Activated effector memory CD4-positive, alpha-beta T cell treated with anti-CD3 and anti-CD28 coated beads, Interleukin-2, amount 50 U/mL, for 16 hours (primary cell): Measurements from ENCODE around the gene BIN1.

Source experiments
- DNase-seq: peaks from one replicate; pipeline ENCODE4 v3.0.0-alpha.2; 2020

Gene BIN1

DNA sequence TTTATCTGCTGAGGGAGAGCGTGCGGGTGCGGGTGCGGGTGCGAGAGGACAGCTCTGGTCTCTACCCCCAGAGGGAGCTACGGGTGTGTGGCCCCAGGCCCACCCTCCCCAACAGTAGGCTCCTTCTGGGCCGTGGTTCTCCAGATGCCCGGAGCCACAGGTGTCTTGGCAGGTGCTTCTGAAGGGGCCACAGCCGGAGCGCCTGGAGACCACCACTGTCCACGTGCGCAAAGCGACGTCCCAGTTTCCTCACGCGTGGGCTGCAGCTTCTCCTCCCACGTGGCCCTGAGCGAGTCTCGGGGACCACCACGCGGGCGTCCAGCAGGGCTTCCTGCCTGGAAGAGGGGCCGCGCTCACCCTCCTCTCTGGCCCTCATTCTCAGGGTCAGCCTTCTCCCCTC, 90.6 kb downstream of the BIN1 start:
- no peak for DNase-seq

- no peak for DNase-seq
Observed at GRCh38 chr2:127015106-127015910, 91.6 kb downstream of the BIN1 start.

DNA sequence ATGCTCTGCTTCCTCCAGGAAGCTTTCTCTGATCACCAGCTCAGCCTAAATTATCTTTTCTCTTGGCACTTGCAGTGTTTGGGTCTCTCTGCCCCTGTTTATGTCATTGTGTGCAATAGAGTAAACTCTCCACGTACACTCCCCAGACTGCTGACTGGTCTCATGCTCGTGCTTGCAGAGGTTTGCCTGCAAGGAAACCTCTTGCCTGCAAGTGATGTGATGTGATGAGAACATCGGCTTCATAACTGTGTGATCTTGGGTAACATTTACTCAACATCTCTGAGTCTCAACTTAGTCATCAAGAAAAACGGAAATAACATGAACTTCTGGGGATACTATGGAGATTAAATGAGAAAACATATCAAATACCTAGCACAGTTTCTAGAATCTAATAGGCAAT, 92.3 kb downstream of the BIN1 start:
- DNase-seq: no peak

DNA sequence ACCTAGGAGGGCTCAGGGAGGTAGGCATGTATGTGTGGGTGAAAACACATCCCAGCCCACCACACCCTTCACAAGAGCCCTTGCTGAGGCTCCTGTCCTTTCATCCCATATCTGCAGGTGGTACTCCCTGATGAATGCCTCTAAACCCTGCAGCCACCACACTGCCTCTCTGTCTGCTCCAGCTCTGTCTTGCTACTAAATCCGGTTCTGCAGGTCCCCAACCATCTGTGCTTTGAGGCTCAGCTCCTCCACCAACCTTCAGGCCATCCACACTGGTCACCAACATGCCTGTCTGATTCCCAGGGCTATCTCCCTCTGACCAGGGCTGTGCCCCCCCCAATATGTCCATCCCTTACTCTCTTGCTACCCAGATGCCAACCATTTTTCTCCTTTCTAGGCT, 92.7 kb downstream of the BIN1 start:
- no peak for DNase-seq

DNA sequence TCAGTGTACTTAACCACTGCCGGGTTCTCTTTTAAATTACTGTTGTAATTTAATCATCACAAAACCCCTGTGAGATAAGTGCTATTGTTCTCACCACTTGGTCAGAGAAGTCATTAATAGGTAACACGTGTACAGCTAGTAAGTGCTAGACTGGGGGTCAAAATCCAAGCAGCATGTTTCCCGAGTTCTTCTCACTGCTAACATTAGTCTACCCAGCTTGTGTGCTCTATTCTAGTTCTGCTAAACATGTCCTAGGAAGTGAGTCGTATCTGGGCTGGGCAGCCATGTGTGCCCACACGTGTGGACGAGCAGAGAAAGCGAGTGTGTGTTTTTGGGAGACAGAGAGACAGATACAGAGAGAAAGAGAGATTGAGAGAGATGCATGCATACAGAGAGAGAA, 94.1 kb downstream of the BIN1 start:
- DNase-seq: no peak

DNA sequence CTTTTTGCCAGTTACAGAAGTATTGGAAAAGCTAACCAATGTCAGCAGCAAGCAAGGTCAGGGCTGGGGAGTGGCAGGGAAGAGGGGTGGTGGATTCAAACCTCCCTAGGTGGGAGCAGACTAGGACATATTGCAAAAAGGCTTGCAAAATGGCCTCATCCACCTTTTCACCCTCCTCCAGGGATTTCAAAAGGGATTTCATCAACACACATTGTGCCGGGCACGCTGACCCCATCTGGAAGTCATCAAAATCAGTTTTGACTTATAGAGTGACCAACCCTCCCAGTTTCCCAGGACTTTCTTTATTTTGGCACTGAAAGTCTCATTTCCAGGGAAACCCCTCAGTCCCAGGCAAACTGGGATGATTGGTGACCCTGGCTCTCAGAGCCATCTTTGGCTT, 94.7 kb downstream of the BIN1 start:
- no peak for DNase-seq

DNA sequence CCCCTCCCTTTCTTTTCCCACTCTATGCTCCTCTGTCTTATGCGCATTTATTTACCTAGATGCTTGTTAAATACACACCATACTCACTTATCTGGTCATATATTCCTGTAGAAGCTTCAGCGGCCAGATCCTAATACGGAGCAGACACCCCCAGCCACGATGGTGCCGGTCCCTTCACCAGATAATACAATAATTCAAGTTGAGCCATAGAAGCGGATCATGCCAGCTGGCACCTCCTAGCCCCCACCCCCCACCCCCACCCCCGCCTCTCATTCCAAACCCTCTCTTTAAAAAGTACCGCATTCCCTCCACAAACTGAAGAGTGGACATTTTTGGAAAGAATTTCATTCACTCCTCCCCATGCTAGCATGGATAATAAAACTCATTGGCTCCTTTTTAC, 95.2 kb downstream of the BIN1 start:
- no peak for DNase-seq

DNA sequence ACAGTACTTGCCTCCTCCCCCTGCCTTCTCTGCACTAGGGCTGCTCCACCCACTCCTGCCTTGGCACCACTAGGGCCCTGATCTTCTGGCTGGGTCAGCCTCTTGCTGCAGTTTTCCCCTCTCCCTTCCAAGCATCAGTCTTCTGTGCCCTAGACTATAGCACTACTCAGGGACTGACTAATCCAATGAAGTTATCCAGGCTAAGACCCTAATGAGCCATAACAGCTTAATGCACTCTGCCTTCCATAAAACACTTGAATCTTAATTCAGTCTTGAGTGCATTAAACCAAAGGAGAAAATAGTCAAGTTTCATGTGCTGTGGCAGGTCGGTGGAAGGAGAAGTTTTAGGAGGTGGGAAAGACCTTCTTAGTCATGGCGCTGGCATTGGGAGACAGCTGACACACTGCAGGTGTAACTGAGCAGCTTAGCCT, 95.7 kb downstream of the BIN1 start:
- no peak for DNase-seq

GRCh38 chr2:127008265-127009015, 98.5 kb downstream of the BIN1 start:
- no peak for DNase-seq

- DNase-seq: no peak
Observed at GRCh38 chr2:127007652-127008051, 99.3 kb downstream of the BIN1 start.

DNA sequence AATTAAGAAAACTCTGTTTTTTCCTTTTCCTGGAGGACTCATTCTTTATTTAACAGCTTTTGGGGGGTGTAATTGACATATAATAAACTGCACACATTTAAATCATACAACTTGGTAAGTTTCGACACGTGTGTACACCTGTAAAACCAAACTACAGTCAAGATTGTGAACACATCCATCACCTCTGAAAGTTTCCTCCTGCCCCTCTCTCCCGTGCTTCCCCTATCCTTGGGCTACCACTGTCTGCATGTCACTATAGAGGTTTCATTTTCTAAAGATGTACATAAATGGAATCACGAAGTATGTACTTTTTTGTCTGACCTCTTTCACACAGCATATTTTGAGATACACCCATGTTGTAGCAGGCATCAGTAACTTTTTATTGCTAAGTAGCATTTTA, 100.0 kb downstream of the BIN1 start:
- no peak for DNase-seq

DNA sequence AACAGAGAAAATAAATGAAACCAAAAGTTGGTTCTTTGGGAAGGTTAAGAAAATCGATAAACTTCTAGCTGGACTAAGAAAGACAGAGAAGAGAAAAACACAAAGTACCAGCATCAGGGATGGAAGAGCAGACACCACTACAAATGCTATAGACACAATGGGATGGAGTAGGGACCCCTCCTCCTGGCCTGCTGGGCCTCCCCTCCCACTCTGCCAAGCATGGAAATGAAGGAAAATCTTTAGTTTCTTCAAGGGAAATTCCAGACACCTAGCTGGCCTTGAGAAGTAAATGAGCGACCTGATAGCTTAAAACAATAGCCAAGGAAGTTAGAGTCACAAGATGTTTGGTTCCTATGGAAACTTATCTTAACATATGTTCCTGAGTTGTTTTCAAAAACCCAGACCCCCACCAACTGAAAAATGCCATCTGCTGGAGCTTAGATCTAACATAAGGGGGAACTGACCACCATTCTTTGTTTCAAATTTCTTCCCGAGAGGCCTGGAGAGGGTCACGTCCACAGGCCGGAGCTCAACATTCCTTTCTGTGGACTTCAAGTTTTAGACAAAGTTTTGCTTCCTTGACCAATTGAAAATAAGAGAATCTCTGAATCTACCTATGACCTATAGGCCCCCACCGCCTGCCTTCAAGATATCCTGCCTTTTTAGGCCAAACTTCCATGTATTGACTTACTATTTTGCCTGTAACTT, 101.9 kb downstream of the BIN1 start:
- no peak for DNase-seq

- no peak for DNase-seq
Observed at GRCh38 chr2:127003070-127003800, 103.7 kb downstream of the BIN1 start.

DNA sequence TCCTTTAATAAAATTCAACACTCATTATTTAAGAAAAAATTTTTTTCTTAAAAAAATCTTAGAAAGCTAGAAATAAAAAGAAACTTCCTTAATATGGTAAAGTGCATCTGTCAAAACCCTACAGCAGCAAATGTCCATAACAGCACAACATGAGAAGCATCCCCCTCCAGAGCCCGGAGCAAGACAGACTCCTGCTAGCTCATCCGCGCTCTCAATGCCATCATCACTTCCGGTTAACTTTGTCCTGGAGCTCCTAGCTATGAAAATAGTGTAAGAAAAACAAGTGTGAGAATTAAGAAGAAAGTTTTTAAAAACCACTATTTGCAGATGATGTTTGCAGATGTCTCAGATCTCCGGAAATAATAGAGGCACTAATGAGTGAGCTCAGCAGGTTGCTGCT, 105.2 kb downstream of the BIN1 start:
- no peak for DNase-seq

DNA sequence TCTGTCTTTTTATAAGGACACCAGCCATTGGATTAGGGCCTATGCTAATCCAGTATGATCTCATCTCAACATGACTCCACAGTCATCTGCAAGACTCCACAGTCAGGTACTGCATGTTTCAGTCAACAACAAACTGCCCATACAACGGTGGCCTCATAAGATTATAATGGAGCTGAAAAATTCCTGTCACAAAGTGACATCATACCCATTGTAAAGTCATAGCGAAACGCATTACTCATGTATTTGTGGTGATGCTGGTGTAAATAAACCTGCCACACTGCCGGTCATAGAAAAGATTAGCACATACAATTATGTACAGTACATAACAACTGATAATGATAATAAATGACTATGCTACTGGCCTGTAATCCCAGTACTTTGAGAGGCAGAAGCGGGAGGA, 106.0 kb downstream of the BIN1 start:
- DNase-seq: no peak

GRCh38 chr2:127000194-127000593, 106.8 kb downstream of the BIN1 start:
- no peak for DNase-seq

- DNase-seq: no peak
Observed at GRCh38 chr2:126999106-126999756, 107.7 kb downstream of the BIN1 start.

DNA sequence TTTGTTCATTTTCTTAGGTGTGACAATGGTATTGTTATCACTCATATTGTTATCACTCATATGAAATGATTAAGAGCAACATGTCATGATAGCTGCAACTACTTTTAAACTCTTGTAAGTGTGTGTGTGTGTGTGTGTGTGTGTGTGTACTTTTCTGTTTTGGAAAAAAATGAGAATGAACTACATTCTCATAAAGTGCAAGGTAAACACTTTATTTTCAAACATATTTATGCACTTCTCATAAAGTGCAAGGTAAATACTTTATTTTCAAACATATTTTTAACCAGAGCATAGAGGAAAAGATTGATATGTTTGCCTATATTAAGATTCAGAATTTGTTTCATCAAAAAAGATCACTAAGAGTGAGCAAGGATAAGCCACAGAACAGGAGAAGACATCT, 108.5 kb downstream of the BIN1 start:
- DNase-seq: no peak
